PFSK-1 (cell line): ENCODE measurements around the gene FBXO31.

Experiments used
- POLR2AphosphoS5 ChIP-seq: IDR thresholded peaks from 2 replicates; pipeline ENCODE4 v1.6.1; 2012; ENCODE audit warnings: low read depth, mild to moderate bottlenecking, control low read depth, low read length, moderate library complexity
- TAF1 ChIP-seq: IDR thresholded peaks from 2 replicates; pipeline ENCODE4 v1.6.1; 2012; ENCODE audit warnings: low read length, control low read depth, borderline replicate concordance; ENCODE audit not compliant: insufficient read depth
- TF ChIP-seq, protein P1 (sequence below), 2 experiments: IDR thresholded peaks; 2 replicates each; pipeline versions ENCODE4 v1.6.1 to v1.8.0; 2011 to 2012; ENCODE audit warnings: low read depth in 2 of 2, low read length in 2 of 2, control low read depth in 1 of 2, inconsistent platforms in 1 of 2, mild to moderate bottlenecking in 1 of 2, moderate library complexity in 1 of 2; ENCODE audit not compliant: insufficient read depth in 1 of 2

DNA sequence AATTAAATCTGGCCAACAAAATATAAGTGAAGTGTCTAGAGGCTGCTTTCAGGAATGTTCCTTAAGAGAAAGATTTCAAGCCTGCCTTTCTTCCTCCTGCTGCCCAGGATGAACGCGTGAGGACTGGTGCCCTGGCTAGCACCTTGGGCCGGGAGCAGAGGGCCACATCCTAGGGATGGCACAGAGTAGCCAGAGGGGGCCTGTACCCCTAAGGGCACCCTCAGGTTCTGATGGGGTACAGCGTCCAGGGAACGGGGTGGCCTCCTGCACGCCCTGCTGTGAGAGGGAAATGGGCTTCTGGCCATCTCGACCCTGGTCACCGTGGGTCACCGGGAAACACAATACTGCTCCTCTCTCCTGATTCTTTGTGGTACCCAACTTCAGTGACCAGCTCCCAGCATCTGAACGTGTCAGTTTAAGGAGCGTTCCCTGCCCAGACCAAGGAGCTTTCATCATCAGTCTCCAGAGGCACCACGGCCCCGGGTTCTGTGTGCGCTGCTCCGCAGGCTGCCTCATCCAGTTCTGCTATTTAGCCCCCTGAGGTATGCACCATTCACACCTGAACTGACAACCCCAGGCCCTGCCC is 48.8 kb upstream of the FBXO31 start:
- TF ChIP-seq, protein P1, sequence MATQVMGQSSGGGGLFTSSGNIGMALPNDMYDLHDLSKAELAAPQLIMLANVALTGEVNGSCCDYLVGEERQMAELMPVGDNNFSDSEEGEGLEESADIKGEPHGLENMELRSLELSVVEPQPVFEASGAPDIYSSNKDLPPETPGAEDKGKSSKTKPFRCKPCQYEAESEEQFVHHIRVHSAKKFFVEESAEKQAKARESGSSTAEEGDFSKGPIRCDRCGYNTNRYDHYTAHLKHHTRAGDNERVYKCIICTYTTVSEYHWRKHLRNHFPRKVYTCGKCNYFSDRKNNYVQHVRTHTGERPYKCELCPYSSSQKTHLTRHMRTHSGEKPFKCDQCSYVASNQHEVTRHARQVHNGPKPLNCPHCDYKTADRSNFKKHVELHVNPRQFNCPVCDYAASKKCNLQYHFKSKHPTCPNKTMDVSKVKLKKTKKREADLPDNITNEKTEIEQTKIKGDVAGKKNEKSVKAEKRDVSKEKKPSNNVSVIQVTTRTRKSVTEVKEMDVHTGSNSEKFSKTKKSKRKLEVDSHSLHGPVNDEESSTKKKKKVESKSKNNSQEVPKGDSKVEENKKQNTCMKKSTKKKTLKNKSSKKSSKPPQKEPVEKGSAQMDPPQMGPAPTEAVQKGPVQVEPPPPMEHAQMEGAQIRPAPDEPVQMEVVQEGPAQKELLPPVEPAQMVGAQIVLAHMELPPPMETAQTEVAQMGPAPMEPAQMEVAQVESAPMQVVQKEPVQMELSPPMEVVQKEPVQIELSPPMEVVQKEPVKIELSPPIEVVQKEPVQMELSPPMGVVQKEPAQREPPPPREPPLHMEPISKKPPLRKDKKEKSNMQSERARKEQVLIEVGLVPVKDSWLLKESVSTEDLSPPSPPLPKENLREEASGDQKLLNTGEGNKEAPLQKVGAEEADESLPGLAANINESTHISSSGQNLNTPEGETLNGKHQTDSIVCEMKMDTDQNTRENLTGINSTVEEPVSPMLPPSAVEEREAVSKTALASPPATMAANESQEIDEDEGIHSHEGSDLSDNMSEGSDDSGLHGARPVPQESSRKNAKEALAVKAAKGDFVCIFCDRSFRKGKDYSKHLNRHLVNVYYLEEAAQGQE (IDR thresholded peaks at IDR 0.05; ENCODE audit: insufficient read depth in 1 of 2, low read depth in 2 of 2, low read length in 2 of 2): no peak
- TF ChIP-seq TAF1: no peak
- no peak for TF ChIP-seq POLR2AphosphoS5
